Measurements from ENCODE around the gene CAMTA1.

The CAMTA1 gene

DNA sequence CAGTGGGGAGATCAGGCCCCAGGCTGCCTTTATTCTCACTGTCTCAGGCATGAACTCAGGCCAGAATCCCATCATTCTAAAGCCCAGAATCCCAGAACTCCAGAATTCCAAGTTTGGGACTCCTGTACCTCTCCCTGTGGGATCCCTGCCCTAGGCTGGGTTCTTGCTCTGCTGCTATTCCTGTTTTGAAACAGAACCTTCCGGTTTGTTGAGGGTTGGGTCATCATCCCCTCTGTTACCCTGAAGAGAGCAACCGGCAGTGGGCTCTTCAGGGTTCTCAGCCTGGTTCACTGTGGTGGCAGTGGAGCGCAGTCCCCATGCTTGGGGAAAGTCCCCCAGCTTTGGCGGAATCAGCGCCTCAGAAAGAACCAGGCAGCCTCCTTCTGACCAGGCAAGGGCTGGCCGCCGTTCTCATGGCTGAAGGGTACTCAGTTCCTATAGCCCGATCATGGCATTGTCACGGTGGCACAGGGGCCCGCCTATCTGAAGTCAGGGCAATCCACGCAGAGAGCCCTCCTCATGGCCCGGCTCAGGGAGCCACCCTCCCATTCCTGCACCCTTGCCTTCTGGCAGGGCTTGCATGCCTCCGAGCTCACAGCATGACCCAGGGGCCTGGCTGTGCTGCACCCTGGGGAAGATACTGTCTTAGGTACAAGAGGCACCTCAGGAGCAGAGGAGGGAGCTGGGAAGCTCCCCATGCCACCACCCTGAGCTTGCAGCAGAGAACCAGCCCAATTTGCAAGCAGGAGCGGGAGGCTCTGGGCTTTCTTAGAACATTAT is 650.2 kb downstream of the CAMTA1 start:
- DNase-seq (ENCODE audit: low spot score) = no peak

GRCh38 chr1:7436056-7437005 is 651.1 kb downstream of the CAMTA1 start:
- no peak for DNase-seq (ENCODE audit: low spot score)

DNA sequence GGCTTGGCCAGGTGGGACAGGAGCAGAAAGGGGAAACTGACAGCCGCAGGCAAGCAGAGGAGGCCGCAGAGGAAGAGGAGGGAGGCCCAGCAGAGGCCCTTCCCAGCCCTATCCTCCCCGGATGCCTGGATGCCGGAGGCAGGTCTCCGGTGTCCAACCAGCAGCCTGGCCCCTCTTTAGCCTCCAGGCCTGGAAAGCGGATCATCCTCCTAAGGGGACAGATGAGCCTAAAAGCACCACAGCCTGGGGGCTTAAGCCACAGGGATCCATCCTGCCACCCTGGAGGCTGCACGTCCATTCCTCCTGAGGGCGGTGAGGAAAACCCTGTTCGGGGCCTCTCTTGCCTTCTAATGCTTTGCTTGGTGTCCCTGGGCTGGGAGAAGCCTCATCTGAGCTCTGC is 651.8 kb downstream of the CAMTA1 start:
- no peak for DNase-seq (ENCODE audit: low spot score)

DNA sequence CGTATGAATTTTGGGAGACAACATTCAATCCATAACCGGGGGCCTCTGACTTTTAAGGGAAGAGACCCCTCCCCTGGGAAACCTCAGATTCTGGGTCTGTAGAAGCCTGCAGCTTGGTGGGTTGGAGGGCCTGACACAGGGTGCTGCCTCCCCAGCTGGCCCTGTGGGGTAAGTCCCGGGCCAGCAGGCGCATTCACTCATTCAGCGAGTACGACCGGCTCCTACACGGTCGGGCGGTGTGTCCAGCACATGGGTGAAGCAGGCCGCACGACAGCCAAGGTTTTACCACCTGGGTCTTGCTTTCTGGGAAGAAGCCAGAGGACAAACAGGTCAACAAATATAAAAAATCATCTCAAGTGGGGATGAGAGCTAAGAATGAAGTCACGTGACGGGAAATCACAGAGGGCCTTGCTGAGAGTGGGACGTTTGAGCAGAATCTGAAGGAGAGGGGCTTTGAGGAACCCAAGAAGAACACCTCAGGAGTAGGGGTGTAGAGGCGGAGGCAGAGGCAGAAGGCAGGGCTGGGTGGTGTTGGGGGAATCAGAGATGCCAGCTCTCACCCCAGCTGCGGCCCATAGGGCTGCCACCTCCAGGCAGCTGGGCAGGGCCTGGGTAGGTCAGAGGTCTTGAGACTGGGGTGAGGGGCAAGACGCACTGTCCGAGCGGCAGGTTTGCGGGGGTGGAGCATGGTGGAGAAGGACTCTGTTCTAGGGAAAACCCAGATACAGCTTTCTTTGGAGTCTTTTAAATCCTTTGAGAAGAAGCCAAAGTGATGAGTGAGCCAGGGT is 652.5 kb downstream of the CAMTA1 start:
- DNase-seq (ENCODE audit: low spot score) = no peak

- no peak for DNase-seq (ENCODE audit: low spot score)
Observed at GRCh38 chr1:7438396-7438785, 653.1 kb downstream of the CAMTA1 start.

DNA sequence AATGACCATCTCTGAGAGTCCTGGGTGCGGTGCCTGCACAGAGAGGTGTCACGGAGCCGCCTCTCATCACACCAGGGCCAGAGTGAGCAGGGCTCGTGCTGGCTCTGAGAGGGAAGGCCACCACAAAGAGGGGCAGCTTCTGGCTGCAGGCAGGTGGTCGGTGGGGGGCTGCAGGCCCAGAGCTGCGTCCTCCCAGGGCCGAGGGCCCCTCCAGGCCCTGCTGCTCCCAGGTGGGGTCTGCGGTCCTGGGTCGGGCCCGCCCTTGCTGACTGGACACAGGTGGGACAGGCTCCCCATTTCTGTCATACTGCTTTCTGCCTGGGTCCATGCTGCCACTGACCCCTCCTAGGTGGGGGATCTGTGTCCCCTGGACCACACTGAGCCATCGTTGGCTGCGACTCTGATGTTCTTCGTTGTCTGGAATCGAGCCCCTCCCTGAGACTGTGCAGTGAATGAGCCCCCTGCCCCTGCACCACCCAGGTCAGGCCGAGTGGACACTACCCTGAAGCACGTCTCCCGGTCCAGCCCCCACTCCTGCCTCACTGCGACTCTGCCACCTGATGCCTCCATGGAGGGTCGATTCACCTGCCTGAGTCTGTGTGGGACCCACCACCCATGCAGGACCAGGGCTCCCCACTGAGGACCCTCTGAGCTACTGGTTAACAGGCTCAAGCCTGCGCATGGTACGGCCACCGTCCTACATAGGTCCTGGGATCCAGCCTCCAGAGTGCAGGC is 653.8 kb downstream of the CAMTA1 start:
- DNase-seq (ENCODE audit: low spot score) = no peak

- DNase-seq (ENCODE audit: low spot score) = no peak
Observed at GRCh38 chr1:7440154-7440553, 654.9 kb downstream of the CAMTA1 start.

GRCh38 chr1:7441143-7441841 is 656.0 kb downstream of the CAMTA1 start:
- DNase-seq (ENCODE audit: low spot score) = no peak

DNA sequence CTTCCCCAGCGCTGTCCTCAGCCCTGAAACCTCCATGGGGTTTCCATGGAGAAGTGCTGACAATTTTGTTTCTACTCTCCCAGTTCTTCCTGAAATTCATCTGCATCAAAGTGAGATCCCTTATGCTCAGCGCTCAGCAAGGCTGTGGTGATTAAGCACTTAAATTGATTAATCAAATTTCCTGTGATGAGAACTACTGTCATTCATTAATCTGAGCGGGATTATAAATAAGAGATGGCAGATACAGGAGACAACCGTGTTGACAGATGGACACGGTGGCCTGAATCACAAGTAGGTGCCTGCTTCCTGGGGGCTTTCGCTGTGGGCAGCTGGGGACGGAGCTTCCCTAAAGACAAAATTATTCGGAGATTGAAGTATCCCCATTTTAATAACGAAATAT is 656.8 kb downstream of the CAMTA1 start:
- no peak for DNase-seq (ENCODE audit: low spot score)

DNA sequence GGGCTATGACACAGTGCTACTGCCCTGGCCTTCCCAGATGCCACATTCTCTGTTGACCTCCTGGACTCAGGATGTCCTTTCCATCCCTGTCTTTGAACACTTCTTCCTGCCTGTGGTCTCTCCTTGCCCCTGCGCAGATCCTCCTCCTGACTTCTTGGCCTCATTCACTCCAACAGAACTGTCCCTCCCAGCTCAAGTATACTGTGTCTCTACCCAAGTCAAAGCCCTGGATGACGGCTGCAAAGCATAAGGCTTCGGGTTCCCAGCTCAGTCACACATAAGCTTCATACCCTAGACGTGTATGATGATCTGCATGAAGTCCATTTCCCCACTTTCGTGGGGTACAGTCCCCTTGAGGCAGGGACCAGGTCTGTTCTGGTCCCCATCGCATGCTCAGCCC is 657.7 kb downstream of the CAMTA1 start:
- no peak for DNase-seq (ENCODE audit: low spot score)

DNA sequence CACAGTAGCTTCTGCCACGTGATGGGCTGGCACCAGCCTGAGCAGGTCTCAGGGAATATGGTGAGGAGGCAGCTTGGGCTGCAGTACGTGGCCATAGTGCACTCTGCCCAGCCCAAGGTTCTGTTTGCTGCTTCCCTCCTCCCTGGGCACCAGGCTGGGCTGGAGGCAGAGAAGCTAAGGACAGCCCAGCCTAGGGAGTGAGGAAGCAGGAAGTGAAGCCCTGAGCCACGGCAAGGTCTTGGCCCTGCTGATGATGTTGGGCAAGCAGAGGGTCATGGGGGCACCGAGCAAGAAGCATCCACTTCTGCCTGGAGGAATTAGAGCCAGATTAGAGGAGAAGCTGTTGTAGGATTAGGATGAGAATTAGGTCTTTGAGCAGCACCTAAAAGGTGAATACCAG is 659.1 kb downstream of the CAMTA1 start:
- DNase-seq (ENCODE audit: low spot score) = no peak

DNA sequence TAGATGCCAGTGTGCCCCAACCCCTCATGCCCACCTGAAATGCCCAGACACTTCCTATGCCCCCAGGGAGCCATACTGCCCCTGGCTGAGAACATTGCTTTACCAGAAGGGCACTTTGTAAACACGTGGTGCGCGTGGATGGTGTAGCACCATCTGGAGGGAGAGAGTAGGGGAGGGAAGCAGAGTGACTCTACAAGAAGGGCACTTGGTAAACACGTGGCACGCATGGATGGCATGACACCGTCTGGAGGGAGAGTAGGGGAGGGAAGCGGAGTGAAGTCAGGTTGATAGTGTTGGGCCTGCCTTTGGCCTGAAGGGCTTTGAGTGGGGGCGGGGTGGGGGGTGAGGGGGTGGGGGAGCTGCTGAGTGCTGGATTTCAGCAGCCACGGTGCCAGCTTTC is 661.8 kb downstream of the CAMTA1 start:
- no peak for DNase-seq (ENCODE audit: low spot score)

- no peak for DNase-seq (ENCODE audit: low spot score)
Observed at GRCh38 chr1:7447736-7448135, 662.5 kb downstream of the CAMTA1 start.

DNA sequence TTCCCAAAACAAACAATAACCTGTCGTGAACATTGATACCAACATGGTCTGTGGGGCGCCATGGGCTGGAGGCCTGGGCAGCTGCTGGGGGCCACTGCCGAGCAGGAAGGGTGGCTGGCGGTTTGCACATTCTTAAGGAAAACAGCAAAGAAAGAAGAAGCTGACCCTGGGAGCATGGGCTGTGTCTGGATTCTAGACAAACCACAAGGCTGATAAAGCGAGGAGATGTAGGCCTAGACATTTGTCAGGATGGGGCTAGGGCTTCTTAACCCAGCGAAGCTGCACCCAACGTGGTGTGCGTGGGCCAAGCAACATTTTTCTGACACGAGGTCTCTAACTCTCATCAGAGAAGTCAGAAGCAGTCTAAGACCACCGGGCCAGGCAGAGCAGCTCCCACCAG is 663.7 kb downstream of the CAMTA1 start:
- DNase-seq (ENCODE audit: low spot score) = no peak

GRCh38 chr1:7449750-7450149 is 664.5 kb downstream of the CAMTA1 start:
- DNase-seq (ENCODE audit: low spot score) = no peak

DNA sequence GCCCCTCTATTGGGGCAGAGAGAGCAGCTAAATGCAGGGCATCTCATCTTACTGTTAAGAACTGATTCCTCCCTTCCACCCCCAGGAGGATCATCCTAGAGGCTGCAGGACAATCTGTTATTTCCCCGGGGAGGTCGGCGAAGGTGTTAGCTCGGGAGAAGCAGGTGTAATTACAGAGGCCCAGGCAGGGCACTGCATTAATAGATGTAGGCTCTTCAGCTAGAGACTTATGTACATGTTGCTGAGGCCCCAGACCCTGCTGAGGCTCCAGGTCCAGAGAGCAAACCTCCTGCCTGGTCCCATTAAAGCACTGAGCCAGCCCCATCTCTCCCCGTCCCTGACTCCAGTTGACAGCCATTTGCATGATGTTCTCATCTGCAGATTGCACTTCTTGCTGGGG is 665.6 kb downstream of the CAMTA1 start:
- no peak for DNase-seq (ENCODE audit: low spot score)

GRCh38 chr1:7453038-7453437 is 667.8 kb downstream of the CAMTA1 start:
- DNase-seq (ENCODE audit: low spot score) = no peak

- no peak for DNase-seq (ENCODE audit: low spot score)
Observed at GRCh38 chr1:7454052-7454815, 669.0 kb downstream of the CAMTA1 start.

GRCh38 chr1:7454895-7455784 is 669.9 kb downstream of the CAMTA1 start:
- DNase-seq (ENCODE audit: low spot score) = no peak

Measured in HuH-7.5 (cell line).